LNCaP clone FGC (cell line): Measurements from ENCODE around the gene TOR1AIP2.

ENCODE experiments used
- DNase-seq: peaks from one replicate; pipeline ENCODE4 v3.0.0-alpha.2; 2011; ENCODE audit warnings: low read depth
- H3K4me3 ChIP-seq: 2 replicates; pipeline ENCODE4 v1.5.1; 2011; ENCODE audit warnings: mild to moderate bottlenecking, low read depth, low read length, control low read depth
- TF ChIP-seq, protein P1 (sequence below): IDR thresholded peaks from 2 replicates; pipeline ENCODE4 v1.5.1; 2012; ENCODE audit warnings: mild to moderate bottlenecking; ENCODE audit not compliant: control insufficient read depth, insufficient read depth; ENCODE audit errors: extremely low read depth

TOR1AIP2 gene

DNA sequence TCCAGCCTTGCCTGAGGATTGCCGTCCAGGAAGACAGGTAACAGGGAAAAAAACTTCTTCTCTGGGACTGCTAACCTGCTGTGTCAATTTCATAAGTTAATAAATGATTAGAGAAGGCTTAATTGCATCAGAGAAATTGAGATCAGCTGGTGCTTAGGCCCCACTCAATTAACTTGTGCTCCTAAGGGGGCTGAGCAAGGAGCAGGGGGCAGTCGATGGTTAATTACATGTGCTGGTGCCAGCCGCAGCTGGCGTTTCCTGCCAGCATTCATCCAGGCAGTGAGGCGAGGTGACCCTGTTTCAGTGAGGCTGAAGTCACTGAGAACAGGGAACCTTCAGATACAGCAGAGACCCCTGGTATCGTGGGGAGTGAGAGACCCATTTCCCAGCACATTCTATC, 74.5 kb downstream of the TOR1AIP2 start:
- TF ChIP-seq, protein P1, sequence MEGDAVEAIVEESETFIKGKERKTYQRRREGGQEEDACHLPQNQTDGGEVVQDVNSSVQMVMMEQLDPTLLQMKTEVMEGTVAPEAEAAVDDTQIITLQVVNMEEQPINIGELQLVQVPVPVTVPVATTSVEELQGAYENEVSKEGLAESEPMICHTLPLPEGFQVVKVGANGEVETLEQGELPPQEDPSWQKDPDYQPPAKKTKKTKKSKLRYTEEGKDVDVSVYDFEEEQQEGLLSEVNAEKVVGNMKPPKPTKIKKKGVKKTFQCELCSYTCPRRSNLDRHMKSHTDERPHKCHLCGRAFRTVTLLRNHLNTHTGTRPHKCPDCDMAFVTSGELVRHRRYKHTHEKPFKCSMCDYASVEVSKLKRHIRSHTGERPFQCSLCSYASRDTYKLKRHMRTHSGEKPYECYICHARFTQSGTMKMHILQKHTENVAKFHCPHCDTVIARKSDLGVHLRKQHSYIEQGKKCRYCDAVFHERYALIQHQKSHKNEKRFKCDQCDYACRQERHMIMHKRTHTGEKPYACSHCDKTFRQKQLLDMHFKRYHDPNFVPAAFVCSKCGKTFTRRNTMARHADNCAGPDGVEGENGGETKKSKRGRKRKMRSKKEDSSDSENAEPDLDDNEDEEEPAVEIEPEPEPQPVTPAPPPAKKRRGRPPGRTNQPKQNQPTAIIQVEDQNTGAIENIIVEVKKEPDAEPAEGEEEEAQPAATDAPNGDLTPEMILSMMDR: no peak
- no peak overlapping the region for H3K4me3 ChIP-seq
- DNase-seq: no peak

DNA sequence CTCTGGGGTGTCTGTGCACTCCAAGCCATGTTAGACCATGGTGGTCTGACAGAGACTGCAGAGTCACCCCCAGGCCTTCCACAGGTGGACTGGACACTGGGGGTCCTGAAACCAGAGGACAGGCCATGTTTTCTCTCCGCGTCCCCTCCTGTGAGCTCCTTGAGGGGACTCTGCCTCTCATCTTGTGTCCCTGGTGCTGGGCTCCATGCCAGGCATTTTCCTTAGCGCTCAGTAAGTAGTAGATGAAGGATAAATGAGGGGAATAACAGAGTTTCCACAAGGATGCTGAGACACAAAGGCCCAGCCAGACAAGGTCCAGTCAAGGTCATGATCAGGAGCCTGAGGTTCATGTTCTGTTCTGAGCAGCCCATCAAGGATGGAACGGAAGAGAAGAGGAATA, 77.1 kb downstream of the TOR1AIP2 start:
- TF ChIP-seq, protein P1: no peak

DNA sequence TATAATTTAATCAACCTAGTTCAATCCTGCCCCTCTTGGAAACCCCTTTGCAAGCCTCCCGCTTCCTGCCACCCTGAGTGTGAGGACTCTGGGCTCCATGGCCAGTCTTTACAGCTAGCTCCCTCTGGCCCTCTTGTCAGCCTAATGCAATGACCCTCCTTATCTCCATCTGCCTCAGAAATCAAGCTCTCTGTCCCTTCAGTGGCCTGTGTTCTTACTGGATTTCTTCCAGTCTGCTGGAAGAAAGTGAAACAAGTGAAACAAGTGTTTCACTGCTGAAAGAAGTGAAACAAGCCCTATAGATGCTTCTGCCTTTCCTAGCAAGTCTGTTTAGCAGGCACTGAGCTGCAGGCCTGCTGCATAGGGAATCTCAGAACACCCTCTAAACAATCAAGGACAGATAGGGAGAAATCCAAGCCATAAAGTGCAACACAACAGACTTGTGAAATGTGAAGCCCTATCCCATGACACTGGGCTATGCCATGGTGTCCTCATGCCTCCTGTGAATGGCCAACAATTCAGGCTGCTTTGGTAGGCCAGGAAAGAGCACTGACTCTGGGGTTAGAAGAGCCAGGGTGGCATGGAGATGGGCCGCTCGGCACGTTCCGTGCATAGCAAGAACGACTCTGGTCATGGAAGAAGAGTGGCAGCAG, 78.6 kb downstream of the TOR1AIP2 start:
- DNase-seq: no peak
- TF ChIP-seq, protein P1: no peak
- H3K4me3 ChIP-seq: no peak overlapping the region

More for the DNA sequence above, 77.1 kb downstream of the TOR1AIP2 start:
- H3K4me3 ChIP-seq: no peak overlapping the region
- DNase-seq: no peak

DNA sequence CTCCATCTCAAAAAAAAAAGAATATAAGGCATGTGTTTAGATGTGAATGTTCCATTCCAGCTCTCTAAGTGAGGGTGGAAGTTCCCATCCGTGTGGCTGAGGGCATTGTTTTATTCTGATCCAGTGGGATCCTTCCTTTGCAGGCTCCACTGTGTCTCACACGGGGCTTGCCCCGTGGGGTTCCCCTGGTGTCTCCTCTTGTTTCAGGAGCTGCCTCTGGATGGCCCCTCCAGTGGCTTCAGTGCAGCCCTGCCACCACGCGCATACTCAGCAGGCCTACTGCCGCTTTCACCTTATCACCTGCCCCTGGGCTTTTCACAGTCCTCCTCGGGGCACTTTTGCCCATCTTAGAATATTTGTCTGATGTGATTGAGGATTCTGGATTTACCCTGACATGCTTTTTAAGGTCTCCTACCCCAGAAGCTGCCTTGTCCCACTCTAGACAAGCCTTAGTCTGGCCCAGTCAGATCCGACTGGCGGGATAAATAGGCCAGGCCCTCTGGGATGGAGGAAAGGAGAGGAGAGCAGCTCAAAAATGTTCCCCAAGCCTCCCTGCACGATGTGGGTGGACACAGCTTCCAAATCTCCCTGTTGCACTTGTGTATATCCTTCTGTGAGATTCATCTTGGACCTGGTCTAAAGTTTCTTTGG, 79.3 kb downstream of the TOR1AIP2 start:
- DNase-seq: no peak
- TF ChIP-seq, protein P1: no peak

DNA sequence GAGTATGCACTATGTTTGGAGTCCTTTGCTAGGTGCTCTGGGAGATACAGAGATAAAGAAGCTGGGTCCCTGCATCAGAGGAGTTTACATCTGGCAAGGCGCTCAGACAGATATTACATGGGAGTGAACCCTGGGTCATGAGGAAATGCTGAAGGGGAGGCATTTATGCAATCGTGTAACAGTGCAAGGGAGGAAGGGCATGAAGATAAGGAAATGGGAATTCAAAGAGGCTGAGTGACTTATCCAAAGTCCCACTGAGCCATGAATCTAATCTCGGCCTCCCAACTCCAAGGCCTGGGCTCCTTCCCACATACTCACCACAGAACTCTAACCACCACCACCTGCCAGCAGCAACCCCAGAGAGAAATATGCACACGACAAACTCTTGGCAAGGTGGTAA, 82.9 kb downstream of the TOR1AIP2 start:
- no peak for DNase-seq
- no peak overlapping the region for H3K4me3 ChIP-seq
- TF ChIP-seq, protein P1: no peak

More for the DNA sequence above, 79.3 kb downstream of the TOR1AIP2 start:
- no peak overlapping the region for H3K4me3 ChIP-seq

DNA sequence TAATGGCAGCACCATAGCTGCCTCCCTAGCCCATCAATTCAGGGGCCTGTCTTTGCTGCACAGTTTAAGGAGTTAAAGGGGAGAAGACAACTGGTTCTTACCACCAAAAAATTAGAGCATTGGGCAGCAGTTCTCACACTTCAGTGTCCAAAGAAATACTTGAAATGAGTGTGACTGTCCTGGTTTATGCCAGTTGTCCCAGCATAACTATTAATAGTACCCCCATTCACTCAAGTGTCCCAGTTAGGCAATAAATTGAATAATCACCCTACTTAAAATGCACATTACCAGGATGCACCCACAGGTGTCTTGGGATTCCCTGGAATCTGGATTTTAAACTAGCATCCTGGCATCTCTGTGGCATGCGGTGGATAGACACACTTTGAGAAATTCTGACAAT, 83.5 kb downstream of the TOR1AIP2 start:
- no peak for DNase-seq
- TF ChIP-seq, protein P1: no peak
- no peak overlapping the region for H3K4me3 ChIP-seq
